Amygdala (tissue), 56 donors: ENCODE results near the gene SF3A2.

Experiments used
- DNase-seq, 56 donors: peaks; one replicate each; lab custom pipeline; 2025; lab: John Stamatoyannopoulos, UW

Gene SF3A2

GRCh38 chr19:2286402-2287140, 49.9 kb downstream of the SF3A2 start:
- no peak for DNase-seq

DNA sequence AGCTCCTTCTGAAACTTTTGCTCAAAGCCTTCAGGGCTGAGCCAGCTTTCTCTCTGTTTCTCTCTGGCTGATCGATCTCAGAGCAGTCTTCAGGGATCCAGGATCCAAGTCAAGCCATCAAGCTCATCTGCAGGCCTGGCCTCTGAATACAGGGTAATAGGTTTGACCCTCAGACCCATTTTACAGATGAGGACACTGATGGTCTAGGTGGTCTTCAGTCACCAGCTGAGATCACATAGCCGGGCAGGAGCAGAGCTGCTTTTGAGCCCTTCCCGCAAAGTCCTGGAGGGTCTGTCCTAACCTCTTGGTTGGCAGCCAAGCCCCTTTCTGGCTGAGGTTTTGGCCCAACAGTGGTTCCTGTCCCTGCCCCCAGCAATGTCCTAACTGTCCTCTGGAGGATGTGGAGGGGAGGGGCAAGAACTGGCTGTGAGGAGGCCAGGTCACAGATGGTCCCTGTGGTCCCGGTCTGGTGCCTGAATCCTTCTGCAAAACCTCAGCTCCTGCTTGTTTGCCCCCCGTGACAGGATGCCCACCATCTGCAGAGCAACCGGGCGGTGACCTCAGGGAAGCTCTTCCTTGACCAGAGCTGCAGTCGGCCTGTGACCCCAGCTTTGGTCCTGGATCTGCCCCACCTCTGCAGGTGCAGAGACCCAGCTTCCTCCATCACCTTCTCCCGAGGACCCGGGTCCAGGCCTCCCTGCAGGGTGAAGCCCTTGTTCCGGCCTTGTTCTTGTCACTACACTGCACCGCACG, 51.1 kb downstream of the SF3A2 start:
- no peak for DNase-seq

DNA sequence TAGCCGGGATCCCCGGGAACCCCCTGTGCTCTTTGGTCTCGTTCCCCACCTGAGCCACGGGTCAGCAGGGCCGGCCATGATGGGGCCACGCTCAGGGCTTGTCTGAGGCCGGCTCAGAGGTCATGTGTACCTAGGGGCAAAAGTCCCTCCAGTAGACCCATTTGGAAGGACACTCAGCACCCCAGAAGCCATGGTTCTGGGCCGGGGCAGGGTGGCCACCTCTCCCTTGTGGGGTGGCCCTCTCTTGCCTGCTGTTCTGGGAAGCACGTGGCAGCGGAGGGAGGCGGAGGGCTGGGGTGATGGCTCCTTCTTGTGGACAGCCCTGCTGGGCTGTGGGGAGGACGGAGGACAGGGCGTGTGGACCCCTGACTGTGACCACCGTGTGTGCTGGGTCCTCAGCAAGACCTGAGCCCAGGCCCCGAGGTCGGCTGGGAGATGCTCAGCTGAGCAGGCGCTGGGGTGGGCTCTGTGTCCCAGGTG, 51.8 kb downstream of the SF3A2 start:
- no peak for DNase-seq

DNA sequence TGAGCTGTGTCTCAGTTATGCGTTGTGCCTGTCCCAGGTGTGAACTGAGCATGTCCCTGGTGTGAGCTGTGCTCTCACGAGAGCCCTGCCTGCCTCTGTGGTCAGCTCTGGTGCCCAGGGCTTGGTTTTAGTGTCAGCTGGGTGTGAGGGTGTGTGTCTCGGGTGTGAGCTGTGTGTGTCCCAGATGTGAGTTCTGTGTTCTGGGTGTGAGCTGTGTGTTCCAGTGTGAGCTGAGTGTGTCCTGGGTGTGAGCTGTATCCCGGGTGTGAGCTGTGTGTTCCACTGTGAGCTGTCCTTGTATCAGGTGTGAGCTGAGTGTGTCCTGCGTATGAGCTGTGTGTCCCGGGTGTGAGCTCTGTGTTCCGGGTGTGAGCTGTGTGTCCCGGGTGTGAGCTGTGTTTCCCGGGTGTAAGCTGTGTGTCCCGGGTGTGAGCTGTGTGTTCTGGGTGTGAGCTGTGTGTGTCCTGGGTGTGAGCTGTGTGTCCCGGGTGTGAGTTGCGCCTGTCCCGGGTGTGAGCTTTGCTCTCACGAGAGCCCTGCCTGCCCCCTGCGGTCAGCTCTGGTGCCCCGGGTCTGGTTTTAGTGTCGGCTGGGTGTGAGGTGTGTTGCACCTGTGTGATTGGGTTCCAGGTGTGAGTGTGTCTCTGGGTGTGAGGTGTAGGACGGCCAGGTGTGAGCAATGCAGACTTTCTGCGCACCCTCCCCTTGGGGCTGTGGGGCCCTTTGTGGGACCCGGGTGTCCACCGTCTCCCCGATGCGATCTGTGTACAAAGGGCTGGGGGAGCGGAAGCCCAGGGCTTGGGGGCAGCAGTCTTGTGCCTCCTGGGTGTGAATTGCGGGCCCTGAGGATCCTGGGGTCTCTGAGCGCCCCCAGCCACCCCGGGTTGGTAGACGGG, 52.4 kb downstream of the SF3A2 start:
- no peak for DNase-seq

DNA sequence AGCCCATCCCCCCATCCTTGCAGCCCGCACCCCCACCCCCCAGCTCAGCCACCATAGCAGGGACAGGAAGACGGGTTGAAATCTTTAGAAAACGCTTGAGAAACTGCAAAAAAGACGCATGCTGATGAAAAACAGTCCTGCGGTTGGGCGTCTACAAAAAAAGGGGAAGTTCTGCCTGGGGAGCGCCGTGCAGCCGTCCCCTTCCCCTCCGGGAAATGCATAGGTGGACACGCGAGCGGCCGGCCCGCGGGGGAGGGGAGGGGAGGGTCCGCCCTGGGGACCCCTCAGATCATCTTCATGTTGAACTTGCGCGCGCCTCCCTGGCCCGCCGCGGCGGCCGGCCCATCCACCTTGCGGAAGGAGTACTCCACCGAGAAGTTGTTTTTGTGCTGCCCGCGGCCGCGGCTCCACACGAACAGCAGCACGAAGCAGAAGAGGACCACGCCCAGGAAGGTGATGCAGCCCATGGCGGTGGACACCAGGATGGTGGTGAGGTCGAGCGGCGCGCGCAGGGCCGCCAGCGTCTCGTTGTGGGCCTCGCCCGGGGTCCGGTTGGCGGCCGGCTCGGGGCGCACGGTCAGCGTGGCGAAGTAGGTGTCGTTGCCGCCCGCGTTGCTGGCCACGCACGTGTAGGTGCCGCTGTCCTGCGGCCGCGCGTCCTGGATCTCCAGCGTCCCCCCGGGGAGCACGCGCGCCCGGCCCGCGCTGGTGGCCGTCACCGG, 53.3 kb downstream of the SF3A2 start:
- DNase-seq: peak in 2 of 56 donors; percentile 23 to 40

GRCh38 chr19:2290441-2291184, 54.0 kb downstream of the SF3A2 start:
- no peak for DNase-seq

DNA sequence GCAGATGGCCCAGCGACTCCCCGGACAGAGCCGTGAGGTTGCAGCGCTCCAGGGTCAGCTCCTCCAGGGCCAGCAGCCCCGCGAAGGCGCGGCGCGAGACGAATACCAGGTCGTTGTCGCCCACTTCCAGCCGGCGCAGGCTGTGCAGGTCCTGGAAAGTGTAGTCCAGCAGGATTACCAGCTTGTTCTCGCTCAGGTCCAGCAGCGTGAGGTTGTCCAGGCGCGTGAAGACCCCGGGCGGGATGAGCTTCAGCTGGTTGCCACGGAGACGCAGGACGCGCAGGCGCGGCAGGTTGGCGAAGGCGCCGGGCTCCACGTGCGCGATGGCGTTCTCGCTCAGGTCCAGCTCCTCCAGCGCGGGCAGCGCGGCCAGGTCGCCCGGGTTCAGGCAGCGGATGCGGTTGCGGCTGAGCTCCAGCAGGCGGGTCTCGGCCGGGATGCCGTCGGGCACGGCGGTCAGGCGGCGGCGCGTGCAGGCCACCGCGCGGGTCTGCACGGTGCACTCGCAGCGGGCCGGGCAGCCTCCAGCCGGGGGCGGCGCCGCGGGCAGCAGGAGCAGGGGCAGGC, 54.6 kb downstream of the SF3A2 start:
- DNase-seq: peak in 1 of 56 donors; percentile 28

DNA sequence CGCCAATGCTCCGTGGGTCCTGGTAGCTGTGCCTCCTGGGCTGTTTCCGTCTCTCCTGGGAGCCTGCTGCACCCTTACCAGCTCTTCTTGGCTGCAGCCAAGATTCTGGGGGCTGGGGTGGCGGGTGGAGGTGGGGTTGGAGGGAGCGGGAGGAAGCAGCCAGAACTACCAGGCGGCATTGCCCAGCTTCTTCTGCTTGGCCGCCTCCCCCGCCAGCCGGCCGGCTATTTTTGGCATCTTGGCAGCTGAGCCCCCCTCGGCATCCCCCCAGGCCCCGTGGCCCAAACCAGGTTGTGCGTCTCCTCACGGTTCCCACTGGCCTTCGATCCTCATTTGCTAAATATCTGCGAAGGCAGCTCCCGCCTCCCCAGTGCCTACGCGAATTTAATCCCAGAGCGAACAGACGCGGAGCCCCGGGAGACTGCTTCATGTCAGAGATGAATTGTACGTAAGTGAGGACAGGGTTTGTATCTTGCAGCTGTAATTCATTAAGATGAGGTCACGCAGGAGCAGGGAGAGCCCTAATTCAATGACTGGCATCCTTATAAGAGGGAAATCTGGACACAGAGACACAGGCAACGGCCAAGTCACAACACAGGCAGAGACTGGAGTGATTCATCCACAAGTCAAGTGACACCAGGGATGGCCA, 58.2 kb downstream of the SF3A2 start:
- DNase-seq: peak in 41 of 56 donors; percentile 15 to 75 (median 50)

- DNase-seq: no peak
Observed at GRCh38 chr19:2296141-2296540, 59.5 kb downstream of the SF3A2 start.
